Measurements from ENCODE around the gene INSYN2A. TPM values are rescaled to one million over a fixed set of nuclear protein-coding genes. Genes with fewer than 3 reads are reported as not detected.

INSYN2A gene
- total RNA-seq, 1 donor from 2014 or later = not detected

DNA sequence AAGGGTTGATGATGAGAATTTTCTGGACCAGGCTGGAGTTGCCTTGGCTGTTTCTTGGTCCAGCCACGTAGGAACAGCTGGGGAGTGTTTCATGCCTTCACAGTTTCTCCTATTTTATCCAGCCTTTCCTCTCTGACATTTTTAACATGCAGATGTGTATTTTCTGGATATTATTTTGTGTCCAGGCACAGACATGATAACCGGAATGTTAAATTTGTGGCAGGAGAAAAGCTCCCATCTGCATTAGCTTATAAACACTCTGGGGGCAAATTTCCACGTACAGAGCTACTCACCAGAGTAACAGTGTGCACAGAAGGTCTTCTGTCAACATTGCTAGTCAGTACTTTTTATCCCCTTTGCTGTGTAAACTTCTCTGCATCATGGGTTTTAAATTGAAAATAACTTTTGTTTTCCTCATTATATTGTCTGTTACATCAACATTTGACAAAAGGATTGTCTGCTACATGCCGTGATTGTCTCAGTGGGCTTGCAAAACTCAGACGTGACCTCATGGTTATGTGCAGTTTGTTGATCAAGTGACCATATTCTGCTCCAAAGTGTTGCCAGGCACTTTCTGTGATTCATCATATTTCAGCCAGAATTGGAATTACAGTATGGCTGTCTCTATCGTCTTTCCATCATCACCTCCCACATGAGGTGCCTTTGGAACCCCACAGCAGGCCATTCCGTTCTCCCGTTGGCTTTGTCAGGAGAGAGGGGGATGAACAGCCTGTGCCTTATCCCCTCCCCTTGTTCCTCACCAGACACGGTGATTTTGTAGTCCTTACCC is 41.4 kb downstream of the INSYN2A start:
- no peak for ATAC-seq

DNA sequence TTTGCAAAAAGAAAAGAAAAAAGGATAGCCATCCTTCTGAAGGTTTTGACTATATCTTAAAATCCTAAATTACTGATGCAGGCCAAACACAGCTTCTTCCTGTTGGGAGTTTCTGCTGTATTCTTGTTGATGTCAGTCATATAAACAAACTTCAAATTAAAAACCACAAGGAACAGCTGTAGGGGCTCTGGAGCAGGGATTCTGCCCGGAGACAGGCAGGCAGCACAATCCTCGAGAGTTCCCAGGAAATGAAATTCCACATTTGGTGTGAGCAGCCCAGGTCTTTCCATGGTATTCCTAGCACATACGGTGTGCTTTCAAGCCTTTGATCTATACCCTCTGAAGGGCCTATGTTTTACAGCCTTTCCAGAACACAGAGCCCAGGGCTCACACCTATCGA is 43.2 kb downstream of the INSYN2A start:
- no peak for ATAC-seq

DNA sequence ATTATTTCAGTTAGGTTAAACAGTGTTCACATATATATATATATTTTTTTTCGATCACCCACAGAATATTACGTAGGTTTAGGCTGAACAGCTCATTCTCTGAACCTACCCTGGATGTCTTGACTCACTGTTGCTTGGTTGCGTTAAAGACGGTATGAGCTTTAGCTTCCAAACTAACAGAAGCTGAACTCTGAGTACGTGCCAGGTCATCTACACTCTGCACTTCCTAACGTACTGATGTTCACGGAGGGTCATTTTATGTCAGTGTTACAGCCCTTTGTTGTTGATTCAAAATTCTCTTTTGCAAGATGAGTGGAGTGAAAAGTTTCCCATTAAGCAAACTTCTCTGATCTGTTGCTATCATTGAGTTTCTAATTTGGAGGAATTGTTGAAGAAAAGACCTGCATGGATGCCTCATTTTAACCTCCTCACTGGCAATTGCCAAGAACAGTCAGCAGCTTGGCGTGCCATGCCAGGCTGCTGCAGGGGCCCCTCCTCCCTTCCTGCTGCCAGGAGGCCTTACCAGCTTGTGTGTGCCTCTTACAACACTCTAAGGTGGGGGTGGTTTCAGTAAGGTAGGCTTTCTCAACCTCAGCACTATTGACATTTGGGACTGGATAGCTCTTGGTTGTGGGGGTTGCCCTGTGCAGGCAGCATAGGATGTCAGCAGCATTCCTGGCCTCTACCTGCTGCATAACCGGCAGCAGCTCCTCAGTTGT is 44.3 kb downstream of the INSYN2A start:
- peak; percentile 32 for ATAC-seq

DNA sequence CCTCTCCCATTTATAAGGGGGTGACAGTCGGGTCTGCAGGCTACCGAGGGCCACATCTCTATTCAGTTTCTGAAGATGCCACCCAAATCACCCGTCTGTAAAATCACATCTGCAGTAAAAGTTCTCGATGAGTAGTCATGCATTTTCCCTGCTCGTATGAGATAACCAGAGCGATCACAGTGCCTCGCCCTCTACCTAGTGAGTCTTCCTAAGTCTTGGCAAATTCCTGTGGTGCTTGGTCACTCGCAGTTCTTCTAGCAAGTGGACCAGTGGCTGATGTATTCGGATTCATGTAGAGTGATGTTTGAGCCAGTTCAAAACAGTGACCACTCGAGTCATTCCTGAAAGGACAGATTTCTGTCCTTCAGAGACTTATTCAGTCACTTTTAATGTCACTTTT is 44.9 kb downstream of the INSYN2A start:
- ATAC-seq = no peak

DNA sequence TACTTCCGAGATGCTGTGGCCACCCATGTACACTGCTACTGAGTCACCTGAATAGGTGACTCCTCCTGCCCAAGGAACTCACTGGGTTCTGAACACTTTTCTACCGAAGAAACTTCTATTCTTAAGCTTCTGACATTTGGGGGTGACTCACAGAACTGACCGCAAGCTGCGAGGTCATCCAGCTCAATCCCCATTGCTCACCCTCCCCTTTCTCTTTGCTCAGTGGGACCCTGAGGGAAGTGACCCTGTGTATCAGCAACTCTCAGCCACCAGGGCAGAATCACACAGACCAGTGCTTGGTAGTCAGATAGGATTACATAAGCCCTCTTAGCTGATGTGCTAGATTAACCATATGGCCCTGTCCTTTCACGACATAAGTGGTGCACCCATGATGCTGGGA is 46.3 kb downstream of the INSYN2A start:
- ATAC-seq = no peak

DNA sequence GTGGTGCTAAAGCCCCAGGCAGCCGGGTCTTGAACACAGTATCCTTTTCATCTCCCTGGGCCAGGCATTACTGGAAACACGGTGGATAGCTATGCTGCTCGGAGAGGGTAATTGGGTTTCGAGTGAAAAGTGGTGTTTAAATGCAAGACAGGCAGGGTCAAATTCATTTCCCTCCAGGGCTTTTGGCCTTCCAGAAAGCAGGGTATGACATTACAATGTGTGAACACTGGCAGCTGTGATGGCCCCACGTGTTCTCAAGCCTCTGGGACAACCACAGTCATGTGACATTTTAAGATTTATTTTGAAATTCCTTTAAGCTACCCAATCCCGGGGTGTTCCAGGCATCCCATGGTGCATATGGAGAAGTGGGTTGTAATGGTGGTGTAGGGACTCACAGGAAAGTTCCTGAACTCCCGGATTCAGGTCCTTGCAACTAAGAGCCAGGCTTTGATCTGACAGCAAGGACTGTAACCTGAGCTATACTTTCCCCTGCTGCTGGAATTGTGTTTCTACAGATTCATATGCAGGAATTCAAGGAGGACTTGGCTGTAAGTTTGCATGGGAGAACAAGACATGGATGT is 46.8 kb downstream of the INSYN2A start:
- ATAC-seq = no peak

DNA sequence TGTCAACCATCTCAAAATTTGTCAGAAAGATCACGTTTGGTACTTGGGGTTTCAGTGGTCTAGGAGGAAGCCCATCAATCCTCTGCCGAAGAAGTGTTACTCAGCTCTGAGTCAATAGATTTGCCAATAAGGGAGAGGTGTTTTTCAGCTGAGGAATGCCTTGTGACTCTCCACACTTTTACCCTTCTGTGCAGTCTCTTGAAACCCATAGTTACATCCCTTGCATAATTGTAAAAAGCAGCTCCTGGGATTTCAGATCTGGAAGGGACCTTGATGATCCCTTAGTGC is 47.5 kb downstream of the INSYN2A start:
- peak; percentile 70 for ATAC-seq

DNA sequence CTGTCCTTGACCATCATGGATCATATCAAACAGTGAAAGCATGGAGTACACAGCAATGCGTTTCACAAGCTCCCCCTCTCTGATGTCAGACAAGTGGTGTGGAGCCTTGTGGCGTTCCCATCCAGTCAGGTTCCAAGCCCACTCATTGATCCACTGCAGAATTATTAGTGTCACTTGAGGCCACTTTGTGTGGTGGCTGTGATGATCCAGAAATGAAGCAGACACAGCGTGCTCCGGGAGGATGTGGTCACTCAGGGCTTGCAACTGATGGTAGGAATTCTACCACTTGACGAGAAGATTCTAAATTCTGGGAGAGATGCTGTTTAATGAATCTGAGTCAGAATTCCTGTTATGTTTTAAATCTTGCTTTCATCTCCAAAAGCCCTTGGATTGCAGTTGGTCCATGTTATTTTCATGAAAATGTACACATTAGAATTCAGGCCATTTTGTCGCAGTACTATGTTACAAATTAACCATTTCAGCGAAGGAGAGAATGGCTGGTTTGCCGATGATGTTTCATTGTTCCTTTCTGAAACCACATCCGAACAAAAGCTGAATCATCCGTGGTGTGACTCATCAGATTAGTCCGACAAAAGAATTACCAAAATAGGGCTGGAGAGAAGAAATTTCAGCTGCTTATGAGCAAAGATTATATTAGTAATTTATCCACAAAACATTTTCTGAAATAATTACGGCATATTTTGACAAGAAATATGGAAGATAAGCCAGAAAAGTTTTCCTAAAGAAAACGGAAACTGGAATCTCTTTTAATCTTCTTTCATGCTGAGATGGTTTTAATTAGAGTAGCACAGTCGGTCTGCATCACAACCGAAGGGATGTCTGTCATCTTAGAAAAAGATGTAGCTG is 48.1 kb downstream of the INSYN2A start:
- ATAC-seq = peak; percentile 41

DNA sequence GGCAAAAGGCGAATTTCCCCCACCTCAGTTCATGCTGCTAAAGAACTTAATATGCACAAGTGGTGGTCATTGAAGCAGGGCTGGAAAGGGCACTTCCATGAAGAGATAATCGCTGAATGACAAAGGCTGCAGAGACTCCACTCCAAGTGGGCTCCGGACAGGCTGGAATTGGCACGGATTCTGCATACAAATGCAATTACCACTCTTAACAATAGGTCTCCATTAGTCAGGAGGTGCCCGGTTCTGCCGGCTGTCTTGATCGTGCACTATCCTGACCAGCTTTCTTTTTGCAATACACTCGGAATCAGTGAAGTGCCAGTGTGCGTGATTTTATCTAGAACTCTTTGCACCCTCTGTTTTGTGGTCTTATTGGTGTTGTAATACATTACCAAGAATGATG is 49.7 kb downstream of the INSYN2A start:
- no peak for ATAC-seq

Data from esophagus mucosa (tissue), 1 donor.